B cell (primary cell): Measurements from ENCODE around the gene RASSF8. TPM values are rescaled to one million over a fixed set of nuclear protein-coding genes. Genes with fewer than 3 reads are reported as not detected.

Source experiments
- ATAC-seq: fragments of 200-7000 bp; cut with Tn5 transposase; one replicate; pipeline ENCODE4 v1.10.0; 2021; ENCODE audit warnings: low read depth, mild to moderate bottlenecking, moderate number of reproducible peaks, moderate library complexity
- CTCF ChIA-PET: fragments of 350-600 bp; sonication (Branson Sonifier 250); formaldehyde crosslinking; loops from one replicate; lab custom pipeline; 2021; ENCODE audit warnings: antibody characterized with exemption, inconsistent platforms; lab: Charles Lee
- POLR2A ChIA-PET: fragments of 350-600 bp; sonication (Branson Sonifier 250); formaldehyde crosslinking; loops from one replicate; lab custom pipeline; 2021; ENCODE audit warnings: antibody characterized with exemption; lab: Charles Lee
- DNase-seq: peaks from one replicate; pipeline ENCODE4 v3.0.0; 2013
- H2AFZ ChIP-seq: 2 replicates; pipeline ENCODE4 v1.6.1; 2012; ENCODE audit warnings: mild to moderate bottlenecking, low read depth, low read length; ENCODE audit not compliant: insufficient read depth, poor library complexity, severe bottlenecking
- H3K27ac ChIP-seq, 2 donors: 1 replicate in 1 of 2; 2 replicates in 1 of 2; pipeline ENCODE4 v1.5.1; 2012 to 2013; ENCODE audit warnings: low read length in 2 of 2, mild to moderate bottlenecking in 2 of 2, moderate library complexity in 1 of 2
- H3K27me3 ChIP-seq, 4 experiments: fragments of 200-600 bp in 1 of 4; sonication (generic) in 1 of 4; replicated peaks in 1 of 4; 1 replicate in 2 of 4; 2 replicates in 2 of 4; pipeline versions ENCODE4 v1.6.1 to v1.7.0; 2013 to 2016; ENCODE audit warnings: low read length in 3 of 4, mild to moderate bottlenecking in 2 of 4, mixed read lengths in 1 of 4, moderate library complexity in 1 of 4; ENCODE audit not compliant: insufficient read depth in 4 of 4, control insufficient read depth in 3 of 4; ENCODE audit errors: control extremely low read depth in 1 of 4
- H3K36me3 ChIP-seq, 2 experiments: replicated peaks in 1 of 2; 1 replicate in 1 of 2; 2 replicates in 1 of 2; pipeline versions ENCODE4 v1.6.1 to v1.7.1; 2013; ENCODE audit warnings: low read length in 1 of 2; ENCODE audit not compliant: insufficient read depth in 2 of 2, control insufficient read depth in 1 of 2; ENCODE audit errors: control extremely low read depth in 1 of 2, extremely low read depth in 1 of 2
- H3K4me1 ChIP-seq, 2 donors: fragments of 200-600 bp in 1 of 2; sonication (generic) in 1 of 2; 1 replicate in 1 of 2; 2 replicates in 1 of 2; pipeline versions ENCODE4 v1.5.1 to v1.6.1; 2013 to 2017; ENCODE audit warnings: low read length in 2 of 2; ENCODE audit not compliant: control insufficient read depth in 2 of 2, insufficient read depth in 2 of 2
- H3K4me2 ChIP-seq: replicated peaks from 2 replicates; pipeline ENCODE3; 2012; ENCODE audit warnings: mild to moderate bottlenecking, low read depth, low read length; ENCODE audit not compliant: poor library complexity, severe bottlenecking
- H3K4me3 ChIP-seq, 5 experiments: fragments of 200-600 bp in 1 of 5; sonication (generic) in 1 of 5; 1 replicate in 3 of 5; 2 replicates in 2 of 5; pipeline versions ENCODE4 v1.5.1 to v1.7.0; 2011 to 2016; ENCODE audit warnings: low read length in 4 of 5, mild to moderate bottlenecking in 4 of 5, low read depth in 2 of 5, control low read depth in 1 of 5, moderate library complexity in 1 of 5; ENCODE audit not compliant: insufficient read depth in 1 of 5; ENCODE audit errors: control extremely low read depth in 1 of 5, extremely low read depth in 1 of 5
- H3K79me2 ChIP-seq: fragments of 200-600 bp; sonication (generic); one replicate; pipeline ENCODE4 v1.6.0; 2016; ENCODE audit warnings: low read length; ENCODE audit not compliant: control insufficient read depth, insufficient read depth
- H3K9ac ChIP-seq: fragments of 200-600 bp; sonication (generic); 2 replicates; pipeline ENCODE4 v1.6.1; 2017; ENCODE audit warnings: mild to moderate bottlenecking, low read length, moderate library complexity
- H3K9me3 ChIP-seq, 3 donors: one replicate each; pipeline versions ENCODE4 v1.6.1 to v1.7.1; 2013; ENCODE audit warnings: low read length in 2 of 3; ENCODE audit not compliant: control insufficient read depth in 2 of 3, insufficient read depth in 1 of 3; ENCODE audit errors: control extremely low read depth in 1 of 3
- H4K20me1 ChIP-seq: 2 replicates; pipeline ENCODE4 v1.6.0; 2012; ENCODE audit warnings: mild to moderate bottlenecking, low read length; ENCODE audit not compliant: insufficient read depth, control insufficient read depth, poor library complexity, severe bottlenecking
- H3K27ac Mint-ChIP-seq: one replicate; pipeline ENCODE4 v1.8.0; 2021; ENCODE audit warnings: mixed read lengths
- H3K27me3 Mint-ChIP-seq: one replicate; pipeline ENCODE4 v1.8.0; 2021; ENCODE audit warnings: mixed read lengths
- H3K4me1 Mint-ChIP-seq: one replicate; pipeline ENCODE4 v1.8.0; 2021; ENCODE audit warnings: mixed read lengths
- H3K4me3 Mint-ChIP-seq: one replicate; pipeline ENCODE4 v1.8.0; 2021; ENCODE audit warnings: mixed read lengths
- H3K9me3 Mint-ChIP-seq: one replicate; pipeline ENCODE4 v1.8.0; 2022; ENCODE audit warnings: mixed read lengths; ENCODE audit not compliant: insufficient read depth
- EZH2 ChIP-seq: IDR thresholded peaks from 2 replicates; pipeline ENCODE4 v1.6.1; 2012; ENCODE audit warnings: borderline replicate concordance, low read depth, mild to moderate bottlenecking, moderate library complexity, low read length; ENCODE audit not compliant: insufficient read depth, poor library complexity, severe bottlenecking
- whole genome bisulfite sequencing: methylation state at CpG from one replicate; pipeline ENCODE4 v1.1.5; 2013; ENCODE audit warnings: missing lambda C conversion rate; ENCODE audit not compliant: insufficient coverage; 5-methylcytosine and 5-hydroxymethylcytosine counted together
- intact Hi-C: fragments of 100-400 bp; cut with micrococcal nuclease; formaldehyde crosslinking; loops from one replicate; pipeline ENCODE4 v1.10.0; 2022
- polyA plus RNA-seq: library from polyadenylated mRNA; depleted of rRNA; stranded (reverse); fragments of >200 nt; gene quantifications from 2 replicates; pipeline ENCODE4 v1.2.3, GENCODE V29; 2012
- total RNA-seq, 2 donors: library from RNA; stranded (reverse); fragments of 120-200 nt in 1 of 2; gene quantifications; 1 replicate in 1 of 2; 2 replicates in 1 of 2; pipeline versions ENCODE4 v1.2.3 to v1.2.4, GENCODE V29; 2013 to 2022
- TF ChIP-seq, protein P1 (sequence below): fragments of 200-600 bp; IDR thresholded peaks from one replicate; pipeline ENCODE4 v1.8.0; 2022; ENCODE audit warnings: antibody characterized with exemption, mild to moderate bottlenecking

RASSF8 gene
- total and polyA plus RNA-seq, 2 donors (not counting 1 experiment from before 2014, with no cell fraction given): 0.01 to 0.49 TPM

GRCh38 chr12:26100666-26101349 is 142.3 kb downstream of the RASSF8 start:
- no peaks in the 10 kb centered on the region for H3K79me2 ChIP-seq
- H2AFZ ChIP-seq: no peak overlapping the region
- CTCF ChIA-PET: interaction anchor here (1.1 to 3.0 kb wide), 5 partner anchors 9 to 733 kb away, joined by 3 to 9 read pairs (median 4); partner anchors contain the start of gene ITPR2
- no peak overlapping the region for H3K27ac Mint-ChIP-seq
- H3K4me3 Mint-ChIP-seq: no peak overlapping the region
- POLR2A ChIA-PET: no interaction called here
- no peaks in the 10 kb centered on the region for H3K27me3 Mint-ChIP-seq
- H3K4me1 ChIP-seq: no peaks in the 10 kb centered on the region
- no peak overlapping the region for H3K27ac ChIP-seq
- H3K4me3 ChIP-seq: no peak overlapping the region
- DNase-seq (no peak), ATAC-seq (no peak)
- no peak for TF ChIP-seq EZH2
- TF ChIP-seq, protein P1, sequence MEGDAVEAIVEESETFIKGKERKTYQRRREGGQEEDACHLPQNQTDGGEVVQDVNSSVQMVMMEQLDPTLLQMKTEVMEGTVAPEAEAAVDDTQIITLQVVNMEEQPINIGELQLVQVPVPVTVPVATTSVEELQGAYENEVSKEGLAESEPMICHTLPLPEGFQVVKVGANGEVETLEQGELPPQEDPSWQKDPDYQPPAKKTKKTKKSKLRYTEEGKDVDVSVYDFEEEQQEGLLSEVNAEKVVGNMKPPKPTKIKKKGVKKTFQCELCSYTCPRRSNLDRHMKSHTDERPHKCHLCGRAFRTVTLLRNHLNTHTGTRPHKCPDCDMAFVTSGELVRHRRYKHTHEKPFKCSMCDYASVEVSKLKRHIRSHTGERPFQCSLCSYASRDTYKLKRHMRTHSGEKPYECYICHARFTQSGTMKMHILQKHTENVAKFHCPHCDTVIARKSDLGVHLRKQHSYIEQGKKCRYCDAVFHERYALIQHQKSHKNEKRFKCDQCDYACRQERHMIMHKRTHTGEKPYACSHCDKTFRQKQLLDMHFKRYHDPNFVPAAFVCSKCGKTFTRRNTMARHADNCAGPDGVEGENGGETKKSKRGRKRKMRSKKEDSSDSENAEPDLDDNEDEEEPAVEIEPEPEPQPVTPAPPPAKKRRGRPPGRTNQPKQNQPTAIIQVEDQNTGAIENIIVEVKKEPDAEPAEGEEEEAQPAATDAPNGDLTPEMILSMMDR: no peak
- H4K20me1 ChIP-seq: no peaks in the 10 kb centered on the region
- H3K9me3 ChIP-seq: no peaks in the 10 kb centered on the region
- H3K4me2 ChIP-seq: no peak overlapping the region
- no peaks in the 10 kb centered on the region for H3K36me3 ChIP-seq
- H3K9me3 Mint-ChIP-seq: no peaks in the 10 kb centered on the region
- H3K4me1 Mint-ChIP-seq: no peaks in the 10 kb centered on the region
- WGBS: 87% methylated on average over 3 of the region's 8 CpGs
- intact Hi-C loops: no loop called here
- H3K27me3 ChIP-seq: no peaks in the 10 kb centered on the region
- no peak overlapping the region for H3K9ac ChIP-seq

- no peak for TF ChIP-seq EZH2
- TF ChIP-seq, protein P1: no peak
- DNase-seq: no peak
- Mint-ChIP-seq H3K9me3 (no peaks in the 10 kb centered on the region), H3K27ac (no peak overlapping the region), H3K4me3 (no peak overlapping the region), H3K4me1 (no peaks in the 10 kb centered on the region), H3K27me3 (no peaks in the 10 kb centered on the region)
- Histone ChIP-seq H3K36me3 (no peaks in the 10 kb centered on the region), H3K4me2 (no peak overlapping the region), H2AFZ (no peak overlapping the region), H3K27me3 (no peaks in the 10 kb centered on the region), H3K27ac (no peak overlapping the region), H3K79me2 (no peaks in the 10 kb centered on the region), H3K4me3 (no peak overlapping the region), H3K9ac (no peak overlapping the region), H4K20me1 (no peaks in the 10 kb centered on the region), H3K9me3 (no peaks in the 10 kb centered on the region), H3K4me1 (no peaks in the 10 kb centered on the region)
- ChIA-PET CTCF (interaction anchor here (1.1 to 3.0 kb wide), 2 partner anchors 18 to 513 kb away, joined by 6 to 9 read pairs; no protein-coding TSS in a partner anchor), POLR2A (no interaction called here)
- intact Hi-C loops: no loop called here
- 84% methylated on average over 2 of the region's 3 CpGs for WGBS
- ATAC-seq: no peak
Measured at GRCh38 chr12:26101350-26101734, 142.9 kb downstream of the RASSF8 start.
